ENCODE results near the gene FBXO10.

Gene FBXO10

GRCh38 chr9:37509536-37509935 lies 66.6 kb downstream of the FBXO10 start:
- no peaks in the 10 kb centered on the region for H3K27me3 ChIP-seq (ENCODE audit: control insufficient read depth, insufficient read depth, low read length)
- H3K9me3 ChIP-seq (ENCODE audit: control insufficient read depth, low read length): no peaks in the 10 kb centered on the region
- H3K4me1 ChIP-seq: no peaks in the 10 kb centered on the region
- H3K4me3 ChIP-seq (ENCODE audit: low read depth, low read length): no peak overlapping the region
- H3K36me3 ChIP-seq (ENCODE audit: control insufficient read depth, insufficient read depth, low read length): no peaks in the 10 kb centered on the region
- no peak overlapping the region for H3K4me2 ChIP-seq (ENCODE audit: low read length)
- H3K27ac ChIP-seq: no peak overlapping the region
- no peak overlapping the region for H3K9ac ChIP-seq
- no peak overlapping the region for H2AFZ ChIP-seq
- TF ChIP-seq, protein P1, sequence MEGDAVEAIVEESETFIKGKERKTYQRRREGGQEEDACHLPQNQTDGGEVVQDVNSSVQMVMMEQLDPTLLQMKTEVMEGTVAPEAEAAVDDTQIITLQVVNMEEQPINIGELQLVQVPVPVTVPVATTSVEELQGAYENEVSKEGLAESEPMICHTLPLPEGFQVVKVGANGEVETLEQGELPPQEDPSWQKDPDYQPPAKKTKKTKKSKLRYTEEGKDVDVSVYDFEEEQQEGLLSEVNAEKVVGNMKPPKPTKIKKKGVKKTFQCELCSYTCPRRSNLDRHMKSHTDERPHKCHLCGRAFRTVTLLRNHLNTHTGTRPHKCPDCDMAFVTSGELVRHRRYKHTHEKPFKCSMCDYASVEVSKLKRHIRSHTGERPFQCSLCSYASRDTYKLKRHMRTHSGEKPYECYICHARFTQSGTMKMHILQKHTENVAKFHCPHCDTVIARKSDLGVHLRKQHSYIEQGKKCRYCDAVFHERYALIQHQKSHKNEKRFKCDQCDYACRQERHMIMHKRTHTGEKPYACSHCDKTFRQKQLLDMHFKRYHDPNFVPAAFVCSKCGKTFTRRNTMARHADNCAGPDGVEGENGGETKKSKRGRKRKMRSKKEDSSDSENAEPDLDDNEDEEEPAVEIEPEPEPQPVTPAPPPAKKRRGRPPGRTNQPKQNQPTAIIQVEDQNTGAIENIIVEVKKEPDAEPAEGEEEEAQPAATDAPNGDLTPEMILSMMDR (IDR thresholded peaks at IDR 0.05): no peak
- no peaks in the 10 kb centered on the region for H3K79me2 ChIP-seq

DNA sequence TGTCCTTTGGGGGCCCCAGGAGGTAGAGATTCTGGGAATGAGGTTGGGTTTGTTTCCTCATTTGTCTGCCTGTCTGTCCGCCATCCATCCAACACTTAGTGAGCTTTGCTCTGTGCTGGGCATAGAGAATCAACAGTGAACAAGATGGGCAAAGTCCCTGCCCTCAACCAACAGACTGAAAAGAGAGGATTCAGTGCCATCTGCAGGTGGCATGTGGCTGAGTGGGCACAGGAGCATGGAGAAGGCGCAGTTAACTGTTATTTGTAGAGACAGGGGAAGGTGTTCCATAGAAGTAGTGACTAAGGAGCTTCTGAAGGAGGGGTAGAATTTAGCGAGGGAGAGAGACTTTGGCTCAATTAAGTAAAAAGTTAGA lies 67.4 kb downstream of the FBXO10 start:
- Histone ChIP-seq H2AFZ (no peak overlapping the region), H3K79me2 (no peaks in the 10 kb centered on the region), H3K9ac (no peak overlapping the region), H3K4me1 (no peaks in the 10 kb centered on the region), H3K27me3 (ENCODE audit: control insufficient read depth, insufficient read depth, low read length) (no peaks in the 10 kb centered on the region), H3K27ac (no peak overlapping the region), H3K4me3 (ENCODE audit: low read depth, low read length) (no peak overlapping the region), H3K36me3 (ENCODE audit: control insufficient read depth, insufficient read depth, low read length) (no peaks in the 10 kb centered on the region), H3K9me3 (ENCODE audit: control insufficient read depth, low read length) (no peaks in the 10 kb centered on the region), H3K4me2 (ENCODE audit: low read length) (no peak overlapping the region)
- TF ChIP-seq, protein P1 (IDR thresholded peaks at IDR 0.05): no peak

DNA sequence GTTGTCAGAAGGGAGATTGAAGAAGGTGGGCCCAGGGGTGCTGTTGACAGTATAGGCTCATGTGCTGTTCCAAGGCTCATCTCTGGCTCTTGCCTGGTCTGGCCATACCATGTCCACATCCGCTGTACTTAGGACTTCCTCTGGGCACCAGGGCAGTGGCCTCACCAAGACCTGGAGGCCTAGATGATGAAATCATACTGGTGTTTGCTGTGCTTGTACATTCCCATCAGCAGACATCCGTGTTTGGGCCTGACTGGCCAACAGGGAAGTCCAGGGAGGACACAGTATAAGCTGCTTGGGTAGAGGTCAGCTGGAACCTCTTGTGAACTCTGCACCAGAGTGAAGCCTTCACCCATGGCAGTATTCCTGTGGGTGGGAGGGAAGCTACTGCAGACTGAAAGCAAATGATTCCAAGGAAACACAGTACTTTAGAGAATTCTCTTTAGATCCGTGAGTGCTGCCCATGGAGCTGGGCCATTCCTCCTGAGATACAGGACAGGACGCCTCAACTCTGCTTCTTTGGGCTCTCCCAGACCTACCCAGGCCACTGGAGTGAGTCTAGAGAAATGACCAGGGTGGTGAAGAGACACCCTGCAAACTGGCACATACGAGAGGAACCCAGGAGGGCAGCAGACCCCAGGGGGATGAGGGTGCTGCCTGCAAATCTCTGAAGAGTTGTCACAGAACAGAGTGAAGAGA lies 67.9 kb downstream of the FBXO10 start:
- H3K9me3 ChIP-seq (ENCODE audit: control insufficient read depth, low read length): no peaks in the 10 kb centered on the region
- no peak overlapping the region for H3K27ac ChIP-seq
- H3K4me2 ChIP-seq (ENCODE audit: low read length): no peak overlapping the region
- H3K4me1 ChIP-seq: no peaks in the 10 kb centered on the region
- H3K36me3 ChIP-seq (ENCODE audit: control insufficient read depth, insufficient read depth, low read length): no peaks in the 10 kb centered on the region
- H3K79me2 ChIP-seq: no peaks in the 10 kb centered on the region
- H3K27me3 ChIP-seq (ENCODE audit: control insufficient read depth, insufficient read depth, low read length): no peaks in the 10 kb centered on the region
- TF ChIP-seq, protein P1 (IDR thresholded peaks at IDR 0.05): no peak
- H2AFZ ChIP-seq: no peak overlapping the region
- H3K4me3 ChIP-seq (ENCODE audit: low read depth, low read length): no peak overlapping the region
- no peak overlapping the region for H3K9ac ChIP-seq

GRCh38 chr9:37507566-37508134 lies 68.5 kb downstream of the FBXO10 start:
- H3K79me2 ChIP-seq: no peaks in the 10 kb centered on the region
- no peaks in the 10 kb centered on the region for H3K36me3 ChIP-seq (ENCODE audit: control insufficient read depth, insufficient read depth, low read length)

More at GRCh38 chr9:37507566-37508134, 68.5 kb downstream of the FBXO10 start:
- Histone ChIP-seq H3K27me3 (ENCODE audit: control insufficient read depth, insufficient read depth, low read length) (no peaks in the 10 kb centered on the region), H3K4me2 (ENCODE audit: low read length) (no peak overlapping the region), H3K27ac (no peak overlapping the region), H3K4me3 (ENCODE audit: low read depth, low read length) (no peak overlapping the region), H3K9ac (no peak overlapping the region), H3K4me1 (no peaks in the 10 kb centered on the region), H3K9me3 (ENCODE audit: control insufficient read depth, low read length) (no peaks in the 10 kb centered on the region), H2AFZ (no peak overlapping the region)
- TF ChIP-seq, protein P1 (IDR thresholded peaks at IDR 0.05): no peak
